SW480 (cell line): ENCODE results near the gene XYLT1.

Experiments used
- DNase-seq: peaks from one replicate; pipeline ENCODE4 v3.0.0-alpha.2; 2016; ENCODE audit warnings: low spot score

XYLT1 gene

GRCh38 chr16:17257426-17258023, 213.2 kb downstream of the XYLT1 start:
- no peak for DNase-seq

GRCh38 chr16:17252701-17253100, 218.1 kb downstream of the XYLT1 start:
- DNase-seq = no peak

GRCh38 chr16:17252064-17252463, 218.7 kb downstream of the XYLT1 start:
- DNase-seq = no peak

GRCh38 chr16:17251496-17251895, 219.3 kb downstream of the XYLT1 start:
- no peak for DNase-seq

- no peak for DNase-seq
Measured at GRCh38 chr16:17246974-17247732, 223.6 kb downstream of the XYLT1 start.

DNA sequence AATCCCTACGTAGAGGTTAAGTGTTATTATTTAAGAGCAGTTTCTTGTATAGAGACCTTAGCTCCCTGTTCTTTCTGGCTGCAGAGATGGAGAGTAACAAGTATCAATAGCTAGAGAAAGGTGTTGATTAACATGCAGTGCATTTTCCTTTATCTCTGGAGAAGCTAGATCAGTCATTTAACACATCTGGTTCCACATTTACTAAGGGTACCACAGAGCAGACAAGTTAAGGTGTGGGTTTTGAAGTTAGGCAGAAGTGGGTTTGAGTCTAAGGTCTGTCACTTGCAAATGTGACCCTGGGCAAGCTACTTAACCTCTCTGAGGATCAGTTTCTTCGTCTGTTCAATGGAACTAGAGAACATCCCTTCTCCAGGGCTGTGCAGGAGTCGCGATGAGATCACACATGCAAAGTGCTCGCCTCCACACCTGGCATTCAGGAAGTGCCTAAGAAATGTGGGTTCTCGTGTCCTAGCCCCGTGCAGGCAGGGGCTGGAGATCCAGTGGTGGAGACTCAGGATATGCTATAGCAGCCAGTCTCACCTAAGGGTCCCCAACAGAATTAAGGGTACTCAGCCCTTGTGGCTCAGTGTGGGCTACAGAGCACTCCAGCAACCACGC, 224.4 kb downstream of the XYLT1 start:
- no peak for DNase-seq

DNA sequence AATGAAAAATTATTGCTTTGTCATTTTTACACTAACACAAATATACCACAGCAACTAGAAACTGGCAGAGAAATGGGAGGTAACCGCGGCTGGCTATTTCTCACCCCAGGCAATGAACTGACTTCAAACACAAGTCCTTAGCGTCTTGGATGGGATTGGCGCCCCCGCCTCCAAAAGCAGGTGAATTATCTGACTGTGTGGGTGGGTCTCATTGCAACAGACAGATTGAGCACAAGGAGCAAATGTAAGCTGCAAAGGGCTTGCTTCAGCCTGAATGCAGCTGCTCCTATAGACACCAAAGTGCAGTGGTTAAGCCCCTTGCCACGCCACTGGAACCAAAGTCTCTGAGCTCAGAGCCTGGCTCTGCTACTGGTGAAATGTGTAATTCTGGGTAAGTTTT, 225.0 kb downstream of the XYLT1 start:
- DNase-seq = no peak

- no peak for DNase-seq
Measured at GRCh38 chr16:17244872-17245551, 225.7 kb downstream of the XYLT1 start.

- no peak for DNase-seq
Measured at GRCh38 chr16:17241264-17241835, 229.4 kb downstream of the XYLT1 start.

GRCh38 chr16:17238285-17239028, 232.3 kb downstream of the XYLT1 start:
- DNase-seq = no peak

GRCh38 chr16:17237350-17237944, 233.3 kb downstream of the XYLT1 start:
- DNase-seq = no peak

- DNase-seq = no peak
Measured at GRCh38 chr16:17235147-17235815, 235.5 kb downstream of the XYLT1 start.

- DNase-seq = no peak
Measured at GRCh38 chr16:17233318-17234002, 237.3 kb downstream of the XYLT1 start.

- DNase-seq = no peak
Measured at GRCh38 chr16:17232487-17232886, 238.3 kb downstream of the XYLT1 start.

- no peak for DNase-seq
Measured at GRCh38 chr16:17231972-17232371, 238.8 kb downstream of the XYLT1 start.

- no peak for DNase-seq
Measured at GRCh38 chr16:17230932-17231581, 239.7 kb downstream of the XYLT1 start.

DNA sequence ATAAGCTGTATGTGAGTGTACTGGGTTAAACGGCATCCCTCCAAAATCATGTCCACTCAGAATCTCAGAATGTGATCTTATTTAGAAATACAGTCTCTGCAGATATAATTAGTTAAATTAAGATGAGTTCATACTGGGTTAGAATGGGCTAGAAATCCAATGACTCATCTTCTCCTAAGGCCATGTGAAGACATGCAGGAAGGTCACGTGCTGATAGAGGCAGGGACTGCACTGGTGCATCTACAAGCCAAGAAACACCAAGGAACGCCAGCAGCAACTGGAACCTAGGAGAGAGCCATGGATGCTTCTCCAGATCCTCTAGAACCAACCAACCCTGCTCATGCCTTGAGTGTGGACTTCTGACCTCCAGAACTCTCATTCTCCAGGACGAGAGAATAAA, 241.0 kb downstream of the XYLT1 start:
- DNase-seq = no peak

DNA sequence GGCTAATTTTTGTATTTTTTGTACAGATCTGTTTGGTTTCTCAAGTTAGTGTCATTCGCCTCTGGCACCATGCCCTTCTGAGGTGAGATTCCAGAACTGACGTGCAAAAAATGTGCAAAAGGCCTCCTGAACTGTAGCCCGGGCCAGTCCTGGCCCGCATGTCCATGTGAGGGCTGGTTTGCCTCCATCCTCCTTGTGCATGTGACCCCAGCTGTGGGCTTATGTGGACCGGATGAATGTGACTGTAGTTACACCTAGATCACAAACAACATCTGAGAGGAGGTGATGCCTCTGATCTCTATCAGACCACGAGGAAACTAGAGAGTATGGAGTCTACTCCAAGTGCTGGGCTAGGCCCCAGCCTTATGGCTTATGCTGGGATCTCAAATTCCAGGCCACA, 241.6 kb downstream of the XYLT1 start:
- DNase-seq = no peak

DNA sequence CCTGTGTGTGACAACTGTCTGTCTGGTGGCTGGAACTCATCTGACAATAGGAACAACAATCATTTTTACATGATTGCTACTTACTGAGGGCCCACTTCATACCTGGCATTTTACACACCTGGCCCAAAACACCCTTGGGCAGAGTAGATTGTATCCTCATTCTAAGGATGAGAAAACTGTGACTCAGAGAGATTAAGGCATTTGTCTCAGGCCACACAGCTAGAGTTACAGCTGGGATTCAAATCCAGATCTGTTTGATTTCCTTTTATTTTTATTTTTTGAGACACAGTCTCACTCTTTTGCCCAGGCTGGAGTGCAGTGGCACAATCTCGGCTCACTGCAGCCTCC, 242.1 kb downstream of the XYLT1 start:
- no peak for DNase-seq
